Transverse colon (tissue), 4 donors: ENCODE measurements around the gene NEK7. TPM values are rescaled to one million over a fixed set of nuclear protein-coding genes. Genes with fewer than 3 reads are reported as not detected.

Experiments used
- DNase-seq: peaks from one replicate; pipeline ENCODE4 v3.0.0-alpha.2; 2019
- H3K27ac ChIP-seq, 4 donors: fragments of 200-600 bp; sonication (generic); 2 replicates each; pipeline ENCODE4 v1.5.1; 2016 to 2018; ENCODE audit warnings: inconsistent platforms in 4 of 4
- H3K27me3 ChIP-seq: fragments of 200-600 bp; sonication (generic); 2 replicates; pipeline ENCODE4 v1.5.1; 2017; ENCODE audit warnings: inconsistent platforms
- H3K36me3 ChIP-seq, 4 donors: fragments of 200-600 bp; sonication (generic); 2 replicates each; pipeline ENCODE4 v1.5.1; 2017 to 2019; ENCODE audit warnings: inconsistent platforms in 4 of 4
- H3K4me1 ChIP-seq, 4 donors: fragments of 200-600 bp; sonication (generic); 2 replicates each; pipeline ENCODE4 v1.5.1; 2017 to 2020; ENCODE audit warnings: inconsistent platforms in 4 of 4
- H3K4me3 ChIP-seq, 4 donors: fragments of 200-600 bp; sonication (generic); 1 replicate in 1 of 4; 2 replicates in 3 of 4; pipeline versions ENCODE4 v1.5.1 to v1.6.1; 2017 to 2019; ENCODE audit warnings: inconsistent platforms in 4 of 4
- H3K9me3 ChIP-seq, 2 donors: fragments of 200-600 bp; sonication (generic); 2 replicates each; pipeline ENCODE4 v1.5.1; 2017 to 2019; ENCODE audit warnings: inconsistent platforms in 2 of 2
- EP300 ChIP-seq: sonication (generic); formaldehyde crosslinking; IDR thresholded peaks from one replicate; pipeline ENCODE4 v1.6.1; 2017; ENCODE audit warnings: antibody characterized with exemption, low read depth
- POLR2A ChIP-seq: fragments of 450-650 bp; IDR thresholded peaks from one replicate; pipeline ENCODE4 v1.6.1; 2016; ENCODE audit warnings: antibody characterized with exemption, mild to moderate bottlenecking, moderate library complexity
- POLR2AphosphoS5 ChIP-seq, 3 donors: sonication (generic); formaldehyde crosslinking; IDR thresholded peaks; one replicate each; pipeline ENCODE4 v1.6.1; 2016; ENCODE audit warnings: antibody characterized with exemption in 3 of 3
- WGBS, 2 donors: methylation state at CpG; one replicate each; pipeline ENCODE4 v1.1.5; 2018; ENCODE audit warnings: low coverage in 1 of 2; 5-methylcytosine and 5-hydroxymethylcytosine counted together
- in situ Hi-C, 4 donors: fragments of 200-750 bp; cut with MboI; loops; one replicate each; pipeline versions ENCODE4 v1.15.0 to v1.15.1; 2017; ENCODE audit warnings: low sequenced_read_pairs in 3 of 4, low pct_ligation_motif_present in 1 of 4, low pct_unique_long_range_greater_than_20kb in 1 of 4
- intact Hi-C: fragments of 100-400 bp; cut with DNase I; formaldehyde crosslinking; loops from one replicate; pipeline ENCODE4 v1.15.1; 2023; ENCODE audit warnings: low total_unique reads
- total RNA-seq, 4 donors: library from RNA; depleted of rRNA; stranded (reverse); fragments of >200 nt; gene quantifications; one replicate each; pipeline ENCODE4 v1.1.0, GENCODE V29; 2016
- TF ChIP-seq, protein P1 (sequence below), 5 experiments: fragments of 200-600 bp in 3 of 5; fragments of 450-650 bp in 2 of 5; sonication (generic) in 3 of 5; IDR thresholded peaks; 1 replicate in 2 of 5; 2 replicates in 3 of 5; pipeline ENCODE4 v1.5.1; 2016 to 2017; ENCODE audit warnings: antibody characterized with exemption in 5 of 5, inconsistent platforms in 3 of 5, mild to moderate bottlenecking in 2 of 5, moderate library complexity in 1 of 5

The NEK7 gene
- total RNA-seq, 4 donors from 2014 or later, result 40.4 to 71.0 (median 57.6) TPM

- Histone ChIP-seq H3K4me3 (no peak overlapping the region), H3K36me3 (no peaks in the 10 kb centered on the region), H3K27ac (no peak overlapping the region), H3K27me3 (no peaks in the 10 kb centered on the region), H3K4me1 (no peaks in the 10 kb centered on the region), H3K9me3 (no peaks in the 10 kb centered on the region)
- DNase-seq, result no peak
- in situ Hi-C loops (no loop called here), intact Hi-C loops (no loop called here)
- 89 to 95% methylated on average over 2 to 3 of the region's 3 CpGs for WGBS, 2 donors
- TF ChIP-seq POLR2AphosphoS5 (IDR thresholded peaks at IDR 0.05), result no peak
- no peak for TF ChIP-seq POLR2A
- TF ChIP-seq, protein P1, sequence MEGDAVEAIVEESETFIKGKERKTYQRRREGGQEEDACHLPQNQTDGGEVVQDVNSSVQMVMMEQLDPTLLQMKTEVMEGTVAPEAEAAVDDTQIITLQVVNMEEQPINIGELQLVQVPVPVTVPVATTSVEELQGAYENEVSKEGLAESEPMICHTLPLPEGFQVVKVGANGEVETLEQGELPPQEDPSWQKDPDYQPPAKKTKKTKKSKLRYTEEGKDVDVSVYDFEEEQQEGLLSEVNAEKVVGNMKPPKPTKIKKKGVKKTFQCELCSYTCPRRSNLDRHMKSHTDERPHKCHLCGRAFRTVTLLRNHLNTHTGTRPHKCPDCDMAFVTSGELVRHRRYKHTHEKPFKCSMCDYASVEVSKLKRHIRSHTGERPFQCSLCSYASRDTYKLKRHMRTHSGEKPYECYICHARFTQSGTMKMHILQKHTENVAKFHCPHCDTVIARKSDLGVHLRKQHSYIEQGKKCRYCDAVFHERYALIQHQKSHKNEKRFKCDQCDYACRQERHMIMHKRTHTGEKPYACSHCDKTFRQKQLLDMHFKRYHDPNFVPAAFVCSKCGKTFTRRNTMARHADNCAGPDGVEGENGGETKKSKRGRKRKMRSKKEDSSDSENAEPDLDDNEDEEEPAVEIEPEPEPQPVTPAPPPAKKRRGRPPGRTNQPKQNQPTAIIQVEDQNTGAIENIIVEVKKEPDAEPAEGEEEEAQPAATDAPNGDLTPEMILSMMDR (IDR thresholded peaks at IDR 0.05), result no peak
- no peak for TF ChIP-seq EP300
Measured at GRCh38 chr1:198361237-198361767, 204.5 kb downstream of the NEK7 start.

- no peak overlapping the region for H3K27ac ChIP-seq
- H3K4me3 ChIP-seq, result no peak overlapping the region
- in situ Hi-C loops, result no loop called here
- intact Hi-C loops, result no loop called here
- TF ChIP-seq POLR2AphosphoS5 (IDR thresholded peaks at IDR 0.05) (no peak), EP300 (no peak), POLR2A (no peak)
- TF ChIP-seq, protein P1 (IDR thresholded peaks at IDR 0.05), result no peak
- H3K9me3 ChIP-seq, result no peaks in the 10 kb centered on the region
- no peaks in the 10 kb centered on the region for H3K36me3 ChIP-seq
- no peak for DNase-seq
- no peaks in the 10 kb centered on the region for H3K4me1 ChIP-seq
- no peaks in the 10 kb centered on the region for H3K27me3 ChIP-seq
- WGBS, 2 donors, result 58 to 71% methylated on average over 2 to 3 of the region's 3 CpGs
Measured at GRCh38 chr1:198363625-198364151, 206.9 kb downstream of the NEK7 start.

DNA sequence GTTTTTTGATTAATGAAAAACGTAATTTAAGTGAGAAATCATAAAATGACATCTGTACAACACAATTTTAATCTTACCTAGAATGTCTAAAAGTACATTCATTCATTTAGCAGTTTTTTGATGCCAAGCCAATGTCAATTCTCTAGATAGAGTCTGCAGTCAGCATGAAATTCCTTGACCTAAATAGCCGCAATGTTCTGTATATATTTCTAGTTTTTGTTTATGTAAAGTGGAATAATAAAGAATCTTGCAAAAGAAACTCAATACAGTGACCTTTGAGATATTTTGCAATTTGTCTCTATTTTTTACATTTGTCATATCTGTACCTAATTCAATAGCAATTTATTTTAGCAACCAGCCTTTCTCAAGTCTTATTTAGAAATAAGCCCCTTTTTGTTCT, 207.7 kb downstream of the NEK7 start:
- Histone ChIP-seq H3K4me3 (no peak overlapping the region), H3K27ac (no peak overlapping the region), H3K4me1 (no peaks in the 10 kb centered on the region), H3K9me3 (no peaks in the 10 kb centered on the region), H3K27me3 (no peaks in the 10 kb centered on the region), H3K36me3 (no peaks in the 10 kb centered on the region)
- intact Hi-C loops, result no loop called here
- TF ChIP-seq EP300 (no peak), POLR2A (no peak), POLR2AphosphoS5 (IDR thresholded peaks at IDR 0.05) (no peak)
- TF ChIP-seq, protein P1 (IDR thresholded peaks at IDR 0.05), result no peak
- in situ Hi-C loops, result no loop called here
- WGBS, 2 donors, result 69 to 73% methylated on average over 2 of the region's 2 CpGs
- DNase-seq, result no peak

DNA sequence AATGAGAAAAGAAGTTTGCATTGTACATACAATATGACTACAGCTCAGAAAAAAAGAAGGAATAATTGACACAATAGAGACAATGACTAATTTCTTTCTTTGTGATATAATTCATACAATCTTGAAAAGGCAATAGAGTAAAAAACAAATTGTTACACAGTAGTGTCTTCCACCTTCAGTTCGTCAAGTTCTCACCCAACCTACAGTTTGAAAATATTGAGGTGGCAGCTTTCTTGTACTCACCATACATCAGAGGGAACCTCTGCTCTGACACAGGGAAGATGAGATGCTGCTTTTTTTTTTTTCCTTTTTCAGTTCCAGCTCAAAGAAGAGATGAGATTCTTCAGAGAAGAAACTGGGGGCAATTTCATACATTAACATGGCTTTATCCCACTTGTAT, 210.5 kb downstream of the NEK7 start:
- intact Hi-C loops (no loop called here), in situ Hi-C loops (no loop called here)
- WGBS, 2 donors, result 75 to 97% methylated on average over 1 of the region's 1 CpG
- no peak for TF ChIP-seq POLR2A
- no peak for TF ChIP-seq POLR2AphosphoS5 (IDR thresholded peaks at IDR 0.05)
- TF ChIP-seq EP300, result no peak
- TF ChIP-seq, protein P1 (IDR thresholded peaks at IDR 0.05), result no peak
- no peaks in the 10 kb centered on the region for H3K9me3 ChIP-seq
- H3K36me3 ChIP-seq, result no peaks in the 10 kb centered on the region
- H3K4me3 ChIP-seq, result no peak overlapping the region
- no peak for DNase-seq
- no peaks in the 10 kb centered on the region for H3K27me3 ChIP-seq
- no peaks in the 10 kb centered on the region for H3K4me1 ChIP-seq
- no peak overlapping the region for H3K27ac ChIP-seq
